GM23338 (cell line): ENCODE data around the gene SMYD5. TPM values are rescaled to one million over a fixed set of nuclear protein-coding genes. Genes with fewer than 3 reads are reported as not detected.

Source experiments
- ATAC-seq: fragments of 200-7000 bp; cut with Tn5 transposase; 3 replicates; pipeline ENCODE4 v1.9.1; 2020
- DNase-seq: peaks from one replicate; pipeline ENCODE4 v3.0.0-alpha.2; 2015; ENCODE audit warnings: low spot score
- H2AFZ ChIP-seq: fragments of 200-600 bp; sonication (generic); 2 replicates; pipeline ENCODE4 v1.8.0; 2016; ENCODE audit warnings: antibody characterized with exemption, mild to moderate bottlenecking, moderate library complexity
- H3F3A ChIP-seq: fragments of 200-600 bp; sonication (generic); replicated peaks from 2 replicates; pipeline ENCODE4 v1.8.0; 2017; ENCODE audit warnings: antibody characterized with exemption, mixed run types, low read depth
- H3K27ac ChIP-seq: fragments of 200-600 bp; sonication (generic); 2 replicates; pipeline ENCODE4 v1.6.1; 2016; ENCODE audit warnings: low read depth
- H3K27me3 ChIP-seq: fragments of 200-600 bp; sonication (generic); 2 replicates; pipeline ENCODE4 v1.8.0; 2016; ENCODE audit warnings: mild to moderate bottlenecking, mixed run types, moderate library complexity; ENCODE audit not compliant: insufficient read depth
- H3K36me3 ChIP-seq: fragments of 200-600 bp; sonication (generic); 2 replicates; pipeline ENCODE4 v1.8.0; 2016; ENCODE audit warnings: mild to moderate bottlenecking; ENCODE audit not compliant: insufficient read depth
- H3K4me1 ChIP-seq: fragments of 200-600 bp; sonication (generic); 2 replicates; pipeline ENCODE4 v1.8.0; 2016; ENCODE audit warnings: mild to moderate bottlenecking, moderate library complexity; ENCODE audit not compliant: insufficient read depth
- H3K4me2 ChIP-seq: fragments of 200-600 bp; sonication (generic); 2 replicates; pipeline ENCODE4 v1.7.1; 2017; ENCODE audit warnings: mixed run types
- H3K4me3 ChIP-seq: fragments of 200-600 bp; sonication (generic); 2 replicates; pipeline ENCODE4 v1.6.1; 2016; ENCODE audit warnings: mixed run types
- H3K79me2 ChIP-seq: fragments of 200-600 bp; sonication (generic); replicated peaks from 2 replicates; pipeline ENCODE4 v1.8.0; 2017; ENCODE audit warnings: mild to moderate bottlenecking; ENCODE audit not compliant: insufficient read depth
- H3K9me2 ChIP-seq: fragments of 200-600 bp; sonication (generic); 2 replicates; pipeline ENCODE4 v1.8.0; 2017; ENCODE audit not compliant: insufficient read depth
- H4K20me1 ChIP-seq: fragments of 200-600 bp; sonication (generic); replicated peaks from 2 replicates; pipeline ENCODE4 v1.8.0; 2017; ENCODE audit warnings: mild to moderate bottlenecking; ENCODE audit not compliant: insufficient read depth
- H3K27ac Mint-ChIP-seq: 2 replicates; pipeline ENCODE4 v1.8.0; 2020; ENCODE audit warnings: inconsistent platforms, mild to moderate bottlenecking, moderate library complexity, mixed read lengths
- H3K27me3 Mint-ChIP-seq: 3 replicates; pipeline ENCODE4 v1.8.0; 2022; ENCODE audit warnings: low read depth, mild to moderate bottlenecking, moderate library complexity, mixed read lengths, inconsistent platforms; ENCODE audit not compliant: insufficient read depth, poor library complexity
- H3K36me3 Mint-ChIP-seq: 3 replicates; pipeline ENCODE4 v1.8.0; 2021; ENCODE audit warnings: low read depth, mild to moderate bottlenecking, inconsistent platforms, moderate library complexity, mixed read lengths
- H3K4me1 Mint-ChIP-seq: 3 replicates; pipeline ENCODE4 v1.8.0; 2020; ENCODE audit warnings: mild to moderate bottlenecking, inconsistent platforms, mixed read lengths
- H3K4me3 Mint-ChIP-seq: 3 replicates; pipeline ENCODE4 v1.8.0; 2021; ENCODE audit warnings: moderate library complexity, mild to moderate bottlenecking, inconsistent platforms, mixed read lengths
- H3K9me3 Mint-ChIP-seq: 3 replicates; pipeline ENCODE4 v1.8.0; 2020; ENCODE audit warnings: moderate library complexity, mild to moderate bottlenecking, inconsistent platforms, mixed read lengths
- CREB1 ChIP-seq: fragments of 250-450 bp; sonication (Bioruptor Pico); IDR thresholded peaks from 2 replicates; pipeline ENCODE4 v1.5.0; 2020; ENCODE audit warnings: low read depth, mild to moderate bottlenecking, moderate library complexity
- EZH2 ChIP-seq: fragments of 200-600 bp; sonication (generic); IDR thresholded peaks from one replicate; pipeline ENCODE4 v1.8.0; 2017; ENCODE audit warnings: antibody characterized with exemption, mild to moderate bottlenecking, low read depth; ENCODE audit not compliant: unreplicated experiment
- EZH2phosphoT487 ChIP-seq: fragments of 200-600 bp; sonication (generic); IDR thresholded peaks from one replicate; pipeline ENCODE4 v1.8.1; 2018; ENCODE audit warnings: antibody characterized with exemption; ENCODE audit not compliant: unreplicated experiment
- JUNB ChIP-seq: IDR thresholded peaks from one replicate; pipeline ENCODE4 v1.6.1; 2016; ENCODE audit warnings: antibody characterized with exemption; ENCODE audit not compliant: unreplicated experiment
- NANOG ChIP-seq: IDR thresholded peaks from 2 replicates; pipeline ENCODE4 v1.6.1; 2016; ENCODE audit warnings: antibody characterized with exemption, borderline replicate concordance
- POLR2AphosphoS5 ChIP-seq: IDR thresholded peaks from 2 replicates; pipeline ENCODE4 v1.6.1; 2016; ENCODE audit warnings: antibody characterized with exemption, low read depth
- STAT1 ChIP-seq: IDR thresholded peaks from one replicate; pipeline ENCODE4 v1.6.1; 2016; ENCODE audit warnings: antibody characterized with exemption; ENCODE audit not compliant: unreplicated experiment
- ZNF114 ChIP-seq: fragments of 250-450 bp; sonication (Bioruptor Pico); IDR thresholded peaks from 2 replicates; pipeline ENCODE4 v1.5.0; 2020; ENCODE audit warnings: mild to moderate bottlenecking, moderate library complexity
- ZNF331 ChIP-seq: fragments of 250-450 bp; sonication (Bioruptor Pico); IDR thresholded peaks from 2 replicates; pipeline ENCODE4 v1.5.0; 2020; ENCODE audit warnings: low read depth, mild to moderate bottlenecking, moderate library complexity
- polyA plus RNA-seq: library from polyadenylated mRNA; unstranded; fragments of >200 nt; fragmentation: Nextera tagmentation; extraction: Ambion mirVana; gene quantifications from 2 replicates; pipeline ENCODE4 v1.2.1, GENCODE V29; 2016
- total RNA-seq: library from RNA; depleted of rRNA; stranded (reverse); fragments of >200 nt; shearing (Covaris generic); gene quantifications from 2 replicates; pipeline ENCODE4 v1.2.3, GENCODE V29; 2014
- TF ChIP-seq, protein P1 (sequence below), 2 experiments: fragments of 200-600 bp in 1 of 2; sonication (generic) in 1 of 2; conservative IDR thresholded peaks; 2 replicates each; pipeline versions ENCODE4 v1.5.1 to v1.6.1; 2016 to 2017; ENCODE audit warnings: antibody characterized with exemption in 2 of 2, low read depth in 2 of 2, mild to moderate bottlenecking in 2 of 2, moderate library complexity in 1 of 2
- TF ChIP-seq, protein P2 (sequence below): IDR thresholded peaks from 2 replicates; pipeline ENCODE4 v1.6.1; 2016; ENCODE audit warnings: antibody characterized with exemption
- TF ChIP-seq, protein P3 (sequence below): fragments of 250-450 bp; sonication (Bioruptor Pico); IDR thresholded peaks from 2 replicates; pipeline ENCODE4 v1.5.0; 2020; ENCODE audit warnings: mild to moderate bottlenecking, moderate library complexity
- TF ChIP-seq, protein P4 (sequence below): IDR thresholded peaks from one replicate; pipeline ENCODE4 v1.6.1; 2018; ENCODE audit warnings: antibody characterized with exemption; ENCODE audit not compliant: unreplicated experiment

Gene SMYD5
- total and polyA plus RNA-seq, 2 experiments from 2014 or later, result 20.5 to 45.8 TPM

DNA sequence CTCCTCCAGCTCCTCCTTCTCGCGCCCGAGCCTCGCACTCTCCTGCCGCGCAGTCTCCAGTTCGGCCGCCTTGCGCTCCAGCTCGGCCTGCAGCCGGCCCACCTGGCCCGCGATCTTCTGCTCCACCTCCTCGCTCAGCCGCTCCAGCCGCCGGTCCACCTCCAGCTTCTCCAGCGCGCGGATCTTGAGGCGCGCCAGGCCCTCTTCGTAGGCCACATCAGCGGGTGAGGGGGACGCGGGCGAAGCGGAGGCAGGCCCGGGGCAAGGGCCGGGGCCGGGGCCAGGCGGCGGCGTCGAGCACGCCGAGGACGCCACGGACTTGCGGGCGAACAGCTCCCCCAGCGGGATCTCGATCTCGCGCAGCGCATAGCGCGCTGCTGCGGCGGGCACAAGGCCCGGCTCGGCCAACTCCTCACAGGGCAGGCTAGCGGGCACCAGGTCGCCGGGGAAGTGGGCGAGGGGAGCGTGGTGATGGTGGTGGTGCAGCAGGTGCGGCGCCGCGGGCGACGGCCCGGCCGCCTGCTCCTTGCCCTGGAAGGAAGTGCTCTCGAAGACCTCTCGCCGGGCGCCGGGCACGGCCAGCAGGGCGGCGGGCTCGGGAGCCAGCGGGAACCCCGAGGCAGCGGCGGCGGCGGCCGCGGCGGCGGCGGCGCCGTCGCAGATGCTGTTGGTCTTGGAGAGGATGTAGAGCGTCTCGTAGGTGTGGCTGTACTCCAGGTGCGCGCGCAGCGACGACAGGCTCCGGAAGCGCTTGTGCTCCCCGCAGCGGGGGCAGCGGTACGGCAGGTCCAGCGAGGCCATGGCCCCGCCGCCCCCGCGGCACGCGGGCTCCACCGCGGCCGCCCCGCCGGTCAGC lies 55.0 kb downstream of the SMYD5 start:
- H3F3A ChIP-seq, result peaks cover 8% of the 10 kb centered on the region; the same call in 1 of the 2 replicates
- no peak overlapping the region for H3K27ac ChIP-seq
- ATAC-seq, result peak; percentile 83
- H3K4me2 ChIP-seq, result peak overlapping the region; percentile 87
- Mint-ChIP-seq H3K27ac (no peak overlapping the region), H3K4me1 (peaks cover 14% of the 10 kb centered on the region), H3K27me3 (peaks cover 26% of the 10 kb centered on the region), H3K9me3 (no peaks in the 10 kb centered on the region; the same call in 1 of the 3 replicates), H3K36me3 (peaks cover 11% of the 10 kb centered on the region; the same call in 2 of the 3 replicates), H3K4me3 (peak overlapping the region; percentile 66)
- DNase-seq, result peak; percentile 92
- peaks cover 11% of the 10 kb centered on the region for H3K4me1 ChIP-seq
- H3K36me3 ChIP-seq, result no peaks in the 10 kb centered on the region
- peaks cover 29% of the 10 kb centered on the region for H3K27me3 ChIP-seq
- peak overlapping the region; percentile 59; the same call in 1 of the 2 replicates for H2AFZ ChIP-seq
- TF ChIP-seq STAT1 (no peak), ZNF331 (CRISPR knock-in tag) (no peak), EZH2 (no peak), EZH2phosphoT487 (no peak), POLR2AphosphoS5 (peak; percentile 60; the same call in 1 of the 2 replicates), NANOG (no peak), ZNF114 (CRISPR knock-in tag) (no peak), CREB1 (CRISPR knock-in tag) (no peak), JUNB (no peak)
- TF ChIP-seq, protein P1, sequence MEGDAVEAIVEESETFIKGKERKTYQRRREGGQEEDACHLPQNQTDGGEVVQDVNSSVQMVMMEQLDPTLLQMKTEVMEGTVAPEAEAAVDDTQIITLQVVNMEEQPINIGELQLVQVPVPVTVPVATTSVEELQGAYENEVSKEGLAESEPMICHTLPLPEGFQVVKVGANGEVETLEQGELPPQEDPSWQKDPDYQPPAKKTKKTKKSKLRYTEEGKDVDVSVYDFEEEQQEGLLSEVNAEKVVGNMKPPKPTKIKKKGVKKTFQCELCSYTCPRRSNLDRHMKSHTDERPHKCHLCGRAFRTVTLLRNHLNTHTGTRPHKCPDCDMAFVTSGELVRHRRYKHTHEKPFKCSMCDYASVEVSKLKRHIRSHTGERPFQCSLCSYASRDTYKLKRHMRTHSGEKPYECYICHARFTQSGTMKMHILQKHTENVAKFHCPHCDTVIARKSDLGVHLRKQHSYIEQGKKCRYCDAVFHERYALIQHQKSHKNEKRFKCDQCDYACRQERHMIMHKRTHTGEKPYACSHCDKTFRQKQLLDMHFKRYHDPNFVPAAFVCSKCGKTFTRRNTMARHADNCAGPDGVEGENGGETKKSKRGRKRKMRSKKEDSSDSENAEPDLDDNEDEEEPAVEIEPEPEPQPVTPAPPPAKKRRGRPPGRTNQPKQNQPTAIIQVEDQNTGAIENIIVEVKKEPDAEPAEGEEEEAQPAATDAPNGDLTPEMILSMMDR (conservative IDR thresholded peaks at IDR 0.05; ENCODE audit: low read depth in 2 of 2), result peak in 1 of 2 experiments; percentile 13; a peak in 2 of 4 replicates
- TF ChIP-seq, protein P2, sequence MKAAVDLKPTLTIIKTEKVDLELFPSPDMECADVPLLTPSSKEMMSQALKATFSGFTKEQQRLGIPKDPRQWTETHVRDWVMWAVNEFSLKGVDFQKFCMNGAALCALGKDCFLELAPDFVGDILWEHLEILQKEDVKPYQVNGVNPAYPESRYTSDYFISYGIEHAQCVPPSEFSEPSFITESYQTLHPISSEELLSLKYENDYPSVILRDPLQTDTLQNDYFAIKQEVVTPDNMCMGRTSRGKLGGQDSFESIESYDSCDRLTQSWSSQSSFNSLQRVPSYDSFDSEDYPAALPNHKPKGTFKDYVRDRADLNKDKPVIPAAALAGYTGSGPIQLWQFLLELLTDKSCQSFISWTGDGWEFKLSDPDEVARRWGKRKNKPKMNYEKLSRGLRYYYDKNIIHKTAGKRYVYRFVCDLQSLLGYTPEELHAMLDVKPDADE, result no peak
- TF ChIP-seq, protein P3, sequence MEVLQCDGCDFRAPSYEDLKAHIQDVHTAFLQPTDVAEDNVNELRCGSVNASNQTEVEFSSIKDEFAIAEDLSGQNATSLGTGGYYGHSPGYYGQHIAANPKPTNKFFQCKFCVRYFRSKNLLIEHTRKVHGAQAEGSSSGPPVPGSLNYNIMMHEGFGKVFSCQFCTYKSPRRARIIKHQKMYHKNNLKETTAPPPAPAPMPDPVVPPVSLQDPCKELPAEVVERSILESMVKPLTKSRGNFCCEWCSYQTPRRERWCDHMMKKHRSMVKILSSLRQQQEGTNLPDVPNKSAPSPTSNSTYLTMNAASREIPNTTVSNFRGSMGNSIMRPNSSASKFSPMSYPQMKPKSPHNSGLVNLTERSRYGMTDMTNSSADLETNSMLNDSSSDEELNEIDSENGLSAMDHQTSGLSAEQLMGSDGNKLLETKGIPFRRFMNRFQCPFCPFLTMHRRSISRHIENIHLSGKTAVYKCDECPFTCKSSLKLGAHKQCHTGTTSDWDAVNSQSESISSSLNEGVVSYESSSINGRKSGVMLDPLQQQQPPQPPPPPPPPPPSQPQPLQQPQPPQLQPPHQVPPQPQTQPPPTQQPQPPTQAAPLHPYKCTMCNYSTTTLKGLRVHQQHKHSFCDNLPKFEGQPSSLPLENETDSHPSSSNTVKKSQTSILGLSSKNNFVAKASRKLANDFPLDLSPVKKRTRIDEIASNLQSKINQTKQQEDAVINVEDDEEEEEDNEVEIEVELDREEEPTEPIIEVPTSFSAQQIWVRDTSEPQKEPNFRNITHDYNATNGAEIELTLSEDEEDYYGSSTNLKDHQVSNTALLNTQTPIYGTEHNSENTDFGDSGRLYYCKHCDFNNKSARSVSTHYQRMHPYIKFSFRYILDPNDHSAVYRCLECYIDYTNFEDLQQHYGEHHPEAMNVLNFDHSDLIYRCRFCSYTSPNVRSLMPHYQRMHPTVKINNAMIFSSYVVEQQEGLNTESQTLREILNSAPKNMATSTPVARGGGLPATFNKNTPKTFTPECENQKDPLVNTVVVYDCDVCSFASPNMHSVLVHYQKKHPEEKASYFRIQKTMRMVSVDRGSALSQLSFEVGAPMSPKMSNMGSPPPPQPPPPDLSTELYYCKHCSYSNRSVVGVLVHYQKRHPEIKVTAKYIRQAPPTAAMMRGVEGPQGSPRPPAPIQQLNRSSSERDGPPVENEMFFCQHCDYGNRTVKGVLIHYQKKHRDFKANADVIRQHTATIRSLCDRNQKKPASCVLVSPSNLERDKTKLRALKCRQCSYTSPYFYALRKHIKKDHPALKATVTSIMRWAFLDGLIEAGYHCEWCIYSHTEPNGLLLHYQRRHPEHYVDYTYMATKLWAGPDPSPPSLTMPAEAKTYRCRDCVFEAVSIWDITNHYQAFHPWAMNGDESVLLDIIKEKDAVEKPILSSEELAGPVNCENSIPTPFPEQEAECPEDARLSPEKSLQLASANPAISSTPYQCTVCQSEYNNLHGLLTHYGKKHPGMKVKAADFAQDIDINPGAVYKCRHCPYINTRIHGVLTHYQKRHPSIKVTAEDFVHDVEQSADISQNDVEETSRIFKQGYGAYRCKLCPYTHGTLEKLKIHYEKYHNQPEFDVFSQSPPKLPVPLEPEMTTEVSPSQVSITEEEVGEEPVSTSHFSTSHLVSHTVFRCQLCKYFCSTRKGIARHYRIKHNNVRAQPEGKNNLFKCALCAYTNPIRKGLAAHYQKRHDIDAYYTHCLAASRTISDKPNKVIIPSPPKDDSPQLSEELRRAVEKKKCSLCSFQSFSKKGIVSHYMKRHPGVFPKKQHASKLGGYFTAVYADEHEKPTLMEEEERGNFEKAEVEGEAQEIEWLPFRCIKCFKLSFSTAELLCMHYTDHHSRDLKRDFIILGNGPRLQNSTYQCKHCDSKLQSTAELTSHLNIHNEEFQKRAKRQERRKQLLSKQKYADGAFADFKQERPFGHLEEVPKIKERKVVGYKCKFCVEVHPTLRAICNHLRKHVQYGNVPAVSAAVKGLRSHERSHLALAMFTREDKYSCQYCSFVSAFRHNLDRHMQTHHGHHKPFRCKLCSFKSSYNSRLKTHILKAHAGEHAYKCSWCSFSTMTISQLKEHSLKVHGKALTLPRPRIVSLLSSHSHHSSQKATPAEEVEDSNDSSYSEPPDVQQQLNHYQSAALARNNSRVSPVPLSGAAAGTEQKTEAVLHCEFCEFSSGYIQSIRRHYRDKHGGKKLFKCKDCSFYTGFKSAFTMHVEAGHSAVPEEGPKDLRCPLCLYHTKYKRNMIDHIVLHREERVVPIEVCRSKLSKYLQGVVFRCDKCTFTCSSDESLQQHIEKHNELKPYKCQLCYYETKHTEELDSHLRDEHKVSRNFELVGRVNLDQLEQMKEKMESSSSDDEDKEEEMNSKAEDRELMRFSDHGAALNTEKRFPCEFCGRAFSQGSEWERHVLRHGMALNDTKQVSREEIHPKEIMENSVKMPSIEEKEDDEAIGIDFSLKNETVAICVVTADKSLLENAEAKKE (CRISPR knock-in tag), result no peak
- TF ChIP-seq, protein P4, sequence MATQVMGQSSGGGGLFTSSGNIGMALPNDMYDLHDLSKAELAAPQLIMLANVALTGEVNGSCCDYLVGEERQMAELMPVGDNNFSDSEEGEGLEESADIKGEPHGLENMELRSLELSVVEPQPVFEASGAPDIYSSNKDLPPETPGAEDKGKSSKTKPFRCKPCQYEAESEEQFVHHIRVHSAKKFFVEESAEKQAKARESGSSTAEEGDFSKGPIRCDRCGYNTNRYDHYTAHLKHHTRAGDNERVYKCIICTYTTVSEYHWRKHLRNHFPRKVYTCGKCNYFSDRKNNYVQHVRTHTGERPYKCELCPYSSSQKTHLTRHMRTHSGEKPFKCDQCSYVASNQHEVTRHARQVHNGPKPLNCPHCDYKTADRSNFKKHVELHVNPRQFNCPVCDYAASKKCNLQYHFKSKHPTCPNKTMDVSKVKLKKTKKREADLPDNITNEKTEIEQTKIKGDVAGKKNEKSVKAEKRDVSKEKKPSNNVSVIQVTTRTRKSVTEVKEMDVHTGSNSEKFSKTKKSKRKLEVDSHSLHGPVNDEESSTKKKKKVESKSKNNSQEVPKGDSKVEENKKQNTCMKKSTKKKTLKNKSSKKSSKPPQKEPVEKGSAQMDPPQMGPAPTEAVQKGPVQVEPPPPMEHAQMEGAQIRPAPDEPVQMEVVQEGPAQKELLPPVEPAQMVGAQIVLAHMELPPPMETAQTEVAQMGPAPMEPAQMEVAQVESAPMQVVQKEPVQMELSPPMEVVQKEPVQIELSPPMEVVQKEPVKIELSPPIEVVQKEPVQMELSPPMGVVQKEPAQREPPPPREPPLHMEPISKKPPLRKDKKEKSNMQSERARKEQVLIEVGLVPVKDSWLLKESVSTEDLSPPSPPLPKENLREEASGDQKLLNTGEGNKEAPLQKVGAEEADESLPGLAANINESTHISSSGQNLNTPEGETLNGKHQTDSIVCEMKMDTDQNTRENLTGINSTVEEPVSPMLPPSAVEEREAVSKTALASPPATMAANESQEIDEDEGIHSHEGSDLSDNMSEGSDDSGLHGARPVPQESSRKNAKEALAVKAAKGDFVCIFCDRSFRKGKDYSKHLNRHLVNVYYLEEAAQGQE, result no peak
- no peaks in the 10 kb centered on the region for H3K9me2 ChIP-seq
- H3K79me2 ChIP-seq, result 0 out of 2 replicates have a peak, but pooled peaks cover 5% of the 10 kb centered on the region
- H3K4me3 ChIP-seq, result peak overlapping the region; percentile 69
- peaks cover 9% of the 10 kb centered on the region; the same call in 1 of the 2 replicates for H4K20me1 ChIP-seq
